Thyroid gland (tissue), 4 donors: ENCODE measurements around the gene SMS. TPM values are rescaled to one million over a fixed set of nuclear protein-coding genes. Genes with fewer than 3 reads are reported as not detected.

Experiments
- DNase-seq, 2 donors: peaks; one replicate each; pipeline ENCODE4 v3.0.0-alpha.2; 2019
- H3K27ac ChIP-seq, 3 donors: fragments of 200-600 bp; sonication (generic); 1 replicate in 2 of 3; 2 replicates in 1 of 3; pipeline ENCODE4 v1.5.1; 2016 to 2019; ENCODE audit warnings: mild to moderate bottlenecking in 1 of 3, moderate library complexity in 1 of 3
- H3K27me3 ChIP-seq: fragments of 200-600 bp; sonication (generic); one replicate; pipeline ENCODE4 v1.5.1; 2019
- H3K36me3 ChIP-seq, 2 donors: fragments of 200-600 bp; sonication (generic); one replicate each; pipeline ENCODE4 v1.5.1; 2016 to 2019
- H3K4me1 ChIP-seq, 2 donors: fragments of 200-600 bp; sonication (generic); one replicate each; pipeline ENCODE4 v1.5.1; 2017 to 2019
- H3K4me3 ChIP-seq, 3 donors: fragments of 200-600 bp; sonication (generic); replicated peaks in 1 of 3; 1 replicate in 2 of 3; 2 replicates in 1 of 3; pipeline ENCODE4 v1.5.1; 2016; ENCODE audit warnings: mild to moderate bottlenecking in 1 of 3
- H3K9me3 ChIP-seq: fragments of 200-600 bp; sonication (generic); one replicate; pipeline ENCODE4 v1.5.1; 2017
- POLR2A ChIP-seq, 2 donors: fragments of 450-650 bp; IDR thresholded peaks; one replicate each; pipeline ENCODE4 v1.6.1; 2017; ENCODE audit warnings: antibody characterized with exemption in 2 of 2, mild to moderate bottlenecking in 2 of 2, moderate library complexity in 1 of 2
- WGBS, 2 donors: methylation state at CpG; one replicate each; pipeline ENCODE4 v1.1.5; 2017; 5-methylcytosine and 5-hydroxymethylcytosine counted together
- intact Hi-C: fragments of 100-400 bp; cut with DNase I; formaldehyde crosslinking; loops from one replicate; pipeline ENCODE4 v1.15.1; 2023
- total RNA-seq, 4 donors: library from RNA; depleted of rRNA; stranded (reverse); fragments of >200 nt; gene quantifications; one replicate each; pipeline ENCODE4 v1.2.3, GENCODE V29; 2016
- TF ChIP-seq, protein P1 (sequence below), 6 experiments: fragments of 200-600 bp in 3 of 6; fragments of 450-650 bp in 3 of 6; sonication (generic) in 3 of 6; IDR thresholded peaks; one replicate each; pipeline ENCODE4 v1.5.1; 2016 to 2019; ENCODE audit warnings: antibody characterized with exemption in 6 of 6, mild to moderate bottlenecking in 2 of 6, inconsistent platforms in 1 of 6, moderate library complexity in 1 of 6

The SMS gene
- total RNA-seq, 4 donors from 2014 or later: 89.6 to 128 (median 91.4) TPM

DNA sequence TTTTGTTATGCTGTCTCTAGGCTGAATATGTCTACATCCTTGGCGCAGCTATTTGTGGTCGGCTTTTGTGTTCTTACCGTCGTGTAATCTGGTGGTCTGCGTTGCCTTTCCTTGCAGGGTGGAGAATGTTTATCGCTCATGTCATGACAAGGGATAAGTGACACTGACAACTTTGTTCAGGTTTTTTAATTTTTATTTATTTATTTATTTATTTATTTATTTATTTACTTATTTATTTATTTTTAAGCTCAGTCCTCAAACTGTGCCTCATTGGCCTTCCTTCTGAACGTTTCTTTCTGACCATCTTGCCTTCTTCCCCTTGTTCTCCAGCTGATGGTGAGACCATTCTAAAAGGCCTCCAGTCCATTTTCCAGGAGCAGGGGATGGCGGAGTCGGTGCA, 26.4 kb downstream of the SMS start:
- WGBS, 2 donors: 95 to 96% methylated on average over 9 of the region's 9 CpGs

GRCh38 chrX:21968333-21968732, 27.8 kb downstream of the SMS start:
- no peaks in the 10 kb centered on the region for H3K9me3 ChIP-seq
- DNase-seq: no peak
- intact Hi-C loops: no loop called here
- H3K36me3 ChIP-seq: no peaks in the 10 kb centered on the region
- TF ChIP-seq POLR2A (IDR thresholded peaks at IDR 0.05): no peak
- TF ChIP-seq, protein P1, sequence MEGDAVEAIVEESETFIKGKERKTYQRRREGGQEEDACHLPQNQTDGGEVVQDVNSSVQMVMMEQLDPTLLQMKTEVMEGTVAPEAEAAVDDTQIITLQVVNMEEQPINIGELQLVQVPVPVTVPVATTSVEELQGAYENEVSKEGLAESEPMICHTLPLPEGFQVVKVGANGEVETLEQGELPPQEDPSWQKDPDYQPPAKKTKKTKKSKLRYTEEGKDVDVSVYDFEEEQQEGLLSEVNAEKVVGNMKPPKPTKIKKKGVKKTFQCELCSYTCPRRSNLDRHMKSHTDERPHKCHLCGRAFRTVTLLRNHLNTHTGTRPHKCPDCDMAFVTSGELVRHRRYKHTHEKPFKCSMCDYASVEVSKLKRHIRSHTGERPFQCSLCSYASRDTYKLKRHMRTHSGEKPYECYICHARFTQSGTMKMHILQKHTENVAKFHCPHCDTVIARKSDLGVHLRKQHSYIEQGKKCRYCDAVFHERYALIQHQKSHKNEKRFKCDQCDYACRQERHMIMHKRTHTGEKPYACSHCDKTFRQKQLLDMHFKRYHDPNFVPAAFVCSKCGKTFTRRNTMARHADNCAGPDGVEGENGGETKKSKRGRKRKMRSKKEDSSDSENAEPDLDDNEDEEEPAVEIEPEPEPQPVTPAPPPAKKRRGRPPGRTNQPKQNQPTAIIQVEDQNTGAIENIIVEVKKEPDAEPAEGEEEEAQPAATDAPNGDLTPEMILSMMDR (IDR thresholded peaks at IDR 0.05): no peak
- H3K27me3 ChIP-seq: no peaks in the 10 kb centered on the region
- H3K4me1 ChIP-seq: peaks cover 11 to 14% of the 10 kb centered on the region in 2 donors
- 62 to 98% methylated on average over 4 to 5 of the region's 7 CpGs for WGBS, 2 donors
- no peak overlapping the region for H3K4me3 ChIP-seq
- no peak overlapping the region for H3K27ac ChIP-seq

More for the DNA sequence above, 26.4 kb downstream of the SMS start:
- Histone ChIP-seq H3K27me3 (no peaks in the 10 kb centered on the region), H3K27ac (no peak overlapping the region), H3K4me1 (peaks cover 22 to 25% of the 10 kb centered on the region in 2 donors), H3K4me3 (no peak overlapping the region), H3K9me3 (no peaks in the 10 kb centered on the region), H3K36me3 (no peaks in the 10 kb centered on the region)
- TF ChIP-seq POLR2A (IDR thresholded peaks at IDR 0.05): no peak
- TF ChIP-seq, protein P1 (IDR thresholded peaks at IDR 0.05): no peak
- no peak for DNase-seq
- intact Hi-C loops: no loop called here

GRCh38 chrX:21970326-21970725, 29.8 kb downstream of the SMS start:
- no peaks in the 10 kb centered on the region for H3K9me3 ChIP-seq
- H3K27me3 ChIP-seq: no peaks in the 10 kb centered on the region
- DNase-seq: no peak
- H3K27ac ChIP-seq: no peak overlapping the region
- H3K36me3 ChIP-seq: no peaks in the 10 kb centered on the region
- 96 to 98% methylated on average over 4 of the region's 4 CpGs for WGBS, 2 donors
- H3K4me1 ChIP-seq: peaks cover 0 to 5% of the 10 kb centered on the region in 2 donors
- no peak for TF ChIP-seq POLR2A (IDR thresholded peaks at IDR 0.05)
- TF ChIP-seq, protein P1 (IDR thresholded peaks at IDR 0.05): no peak
- intact Hi-C loops: no loop called here
- H3K4me3 ChIP-seq: no peak overlapping the region

DNA sequence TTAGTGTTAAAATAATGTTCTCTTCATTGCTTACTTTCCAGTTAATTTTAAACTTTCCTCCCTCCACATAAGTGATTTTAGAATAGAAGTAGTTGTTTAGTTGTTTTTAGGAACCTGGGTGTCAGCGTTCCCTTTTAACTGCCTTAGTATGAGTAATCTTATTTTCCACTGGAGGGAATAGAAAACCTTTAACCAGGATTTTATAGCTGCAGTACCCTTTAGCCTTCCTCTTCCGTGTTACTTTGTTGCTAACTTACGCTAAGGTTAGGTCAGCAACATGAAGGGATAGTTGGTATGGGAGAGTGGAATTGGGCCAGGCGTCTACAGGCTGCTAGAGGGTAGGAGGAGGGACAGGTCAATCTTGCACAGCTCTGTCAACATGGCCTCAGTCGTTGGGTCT, 31.5 kb downstream of the SMS start:
- Histone ChIP-seq H3K4me1 (peaks cover 0 to 8% of the 10 kb centered on the region in 2 donors), H3K9me3 (no peaks in the 10 kb centered on the region), H3K36me3 (peaks cover 0 to under 1% of the 10 kb centered on the region in 2 donors), H3K27me3 (no peaks in the 10 kb centered on the region), H3K4me3 (no peak overlapping the region), H3K27ac (no peak overlapping the region)
- intact Hi-C loops: no loop called here
- TF ChIP-seq, protein P1 (IDR thresholded peaks at IDR 0.05): no peak
- TF ChIP-seq POLR2A (IDR thresholded peaks at IDR 0.05): no peak
- WGBS, 2 donors: 89 to 98% methylated on average over 5 of the region's 5 CpGs
- no peak for DNase-seq

DNA sequence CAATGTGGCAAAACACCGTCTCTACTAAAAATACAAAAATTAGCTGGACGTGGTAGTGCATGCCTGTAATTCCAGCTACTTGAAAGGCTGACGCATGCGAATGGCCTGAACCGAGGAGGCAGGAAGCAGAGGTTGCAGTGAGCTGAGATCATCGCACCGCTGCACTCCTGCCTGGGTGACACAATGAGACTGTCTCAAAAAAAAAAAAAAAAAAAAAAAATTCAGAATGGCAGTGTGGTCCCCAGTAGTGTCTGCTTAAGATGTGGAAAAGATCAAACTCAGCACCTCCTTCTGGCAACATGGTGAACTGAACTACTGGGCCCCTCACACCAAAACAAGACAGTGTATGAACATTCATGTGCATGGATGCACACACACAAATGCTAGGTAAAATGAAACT, 32.2 kb downstream of the SMS start:
- Histone ChIP-seq H3K4me1 (peaks cover 0 to 8% of the 10 kb centered on the region in 2 donors), H3K27ac (no peak overlapping the region), H3K27me3 (no peaks in the 10 kb centered on the region), H3K9me3 (no peaks in the 10 kb centered on the region), H3K36me3 (peaks cover 0 to 3% of the 10 kb centered on the region in 2 donors), H3K4me3 (no peak overlapping the region)
- no peak for TF ChIP-seq POLR2A (IDR thresholded peaks at IDR 0.05)
- TF ChIP-seq, protein P1 (IDR thresholded peaks at IDR 0.05): no peak
- peak in 1 of 2 donors; percentile 37 for DNase-seq
- intact Hi-C loops: no loop called here
- 73 to 78% methylated on average over 7 of the region's 7 CpGs for WGBS, 2 donors
